GM23338 (cell line): ENCODE results near the gene CNOT1.

ENCODE experiments used
- CREB1 ChIP-seq: fragments of 250-450 bp; sonication (Bioruptor Pico); IDR thresholded peaks from 2 replicates; pipeline ENCODE4 v1.5.0; 2020; ENCODE audit warnings: low read depth, mild to moderate bottlenecking, moderate library complexity
- EZH2 ChIP-seq: fragments of 200-600 bp; sonication (generic); IDR thresholded peaks from one replicate; pipeline ENCODE4 v1.8.0; 2017; ENCODE audit warnings: antibody characterized with exemption, mild to moderate bottlenecking, low read depth; ENCODE audit not compliant: unreplicated experiment
- EZH2phosphoT487 ChIP-seq: fragments of 200-600 bp; sonication (generic); IDR thresholded peaks from one replicate; pipeline ENCODE4 v1.8.1; 2018; ENCODE audit warnings: antibody characterized with exemption; ENCODE audit not compliant: unreplicated experiment
- JUNB ChIP-seq: IDR thresholded peaks from one replicate; pipeline ENCODE4 v1.6.1; 2016; ENCODE audit warnings: antibody characterized with exemption; ENCODE audit not compliant: unreplicated experiment
- POLR2AphosphoS5 ChIP-seq: IDR thresholded peaks from 2 replicates; pipeline ENCODE4 v1.6.1; 2016; ENCODE audit warnings: antibody characterized with exemption, low read depth
- STAT1 ChIP-seq: IDR thresholded peaks from one replicate; pipeline ENCODE4 v1.6.1; 2016; ENCODE audit warnings: antibody characterized with exemption; ENCODE audit not compliant: unreplicated experiment
- TF ChIP-seq, protein P1 (sequence below), 2 experiments: fragments of 200-600 bp in 1 of 2; sonication (generic) in 1 of 2; conservative IDR thresholded peaks; 2 replicates each; pipeline versions ENCODE4 v1.5.1 to v1.6.1; 2016 to 2017; ENCODE audit warnings: antibody characterized with exemption in 2 of 2, low read depth in 2 of 2, mild to moderate bottlenecking in 2 of 2, moderate library complexity in 1 of 2
- TF ChIP-seq, protein P2 (sequence below): IDR thresholded peaks from one replicate; pipeline ENCODE4 v1.6.1; 2018; ENCODE audit warnings: antibody characterized with exemption; ENCODE audit not compliant: unreplicated experiment
- TF ChIP-seq, protein P3 (sequence below): IDR thresholded peaks from 2 replicates; pipeline ENCODE4 v1.6.1; 2016; ENCODE audit warnings: antibody characterized with exemption

DNA sequence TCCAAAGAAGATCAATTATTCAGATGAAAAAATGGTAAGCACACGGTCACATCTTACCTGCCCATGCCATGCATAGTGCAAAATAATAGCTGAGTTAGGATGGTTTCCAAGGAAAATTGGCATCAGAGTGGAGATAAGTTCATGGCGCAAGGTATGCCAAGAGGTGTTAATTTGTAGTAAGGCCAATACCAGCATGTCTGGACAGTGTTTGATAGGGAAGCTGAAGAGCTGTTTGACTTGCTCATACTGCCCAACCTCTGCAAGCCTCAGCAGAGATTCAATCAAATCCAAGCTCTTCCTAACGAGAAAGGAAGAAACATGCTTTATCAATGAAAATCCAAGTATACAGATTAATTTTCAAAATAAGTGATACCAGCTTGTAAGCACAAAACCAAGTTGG is 51.0 kb downstream of the CNOT1 start:
- no peak for TF ChIP-seq STAT1
- TF ChIP-seq, protein P1, sequence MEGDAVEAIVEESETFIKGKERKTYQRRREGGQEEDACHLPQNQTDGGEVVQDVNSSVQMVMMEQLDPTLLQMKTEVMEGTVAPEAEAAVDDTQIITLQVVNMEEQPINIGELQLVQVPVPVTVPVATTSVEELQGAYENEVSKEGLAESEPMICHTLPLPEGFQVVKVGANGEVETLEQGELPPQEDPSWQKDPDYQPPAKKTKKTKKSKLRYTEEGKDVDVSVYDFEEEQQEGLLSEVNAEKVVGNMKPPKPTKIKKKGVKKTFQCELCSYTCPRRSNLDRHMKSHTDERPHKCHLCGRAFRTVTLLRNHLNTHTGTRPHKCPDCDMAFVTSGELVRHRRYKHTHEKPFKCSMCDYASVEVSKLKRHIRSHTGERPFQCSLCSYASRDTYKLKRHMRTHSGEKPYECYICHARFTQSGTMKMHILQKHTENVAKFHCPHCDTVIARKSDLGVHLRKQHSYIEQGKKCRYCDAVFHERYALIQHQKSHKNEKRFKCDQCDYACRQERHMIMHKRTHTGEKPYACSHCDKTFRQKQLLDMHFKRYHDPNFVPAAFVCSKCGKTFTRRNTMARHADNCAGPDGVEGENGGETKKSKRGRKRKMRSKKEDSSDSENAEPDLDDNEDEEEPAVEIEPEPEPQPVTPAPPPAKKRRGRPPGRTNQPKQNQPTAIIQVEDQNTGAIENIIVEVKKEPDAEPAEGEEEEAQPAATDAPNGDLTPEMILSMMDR (conservative IDR thresholded peaks at IDR 0.05; ENCODE audit: low read depth in 2 of 2): no peak
- TF ChIP-seq EZH2: no peak
- TF ChIP-seq EZH2phosphoT487: no peak
- TF ChIP-seq POLR2AphosphoS5: no peak
- TF ChIP-seq, protein P2, sequence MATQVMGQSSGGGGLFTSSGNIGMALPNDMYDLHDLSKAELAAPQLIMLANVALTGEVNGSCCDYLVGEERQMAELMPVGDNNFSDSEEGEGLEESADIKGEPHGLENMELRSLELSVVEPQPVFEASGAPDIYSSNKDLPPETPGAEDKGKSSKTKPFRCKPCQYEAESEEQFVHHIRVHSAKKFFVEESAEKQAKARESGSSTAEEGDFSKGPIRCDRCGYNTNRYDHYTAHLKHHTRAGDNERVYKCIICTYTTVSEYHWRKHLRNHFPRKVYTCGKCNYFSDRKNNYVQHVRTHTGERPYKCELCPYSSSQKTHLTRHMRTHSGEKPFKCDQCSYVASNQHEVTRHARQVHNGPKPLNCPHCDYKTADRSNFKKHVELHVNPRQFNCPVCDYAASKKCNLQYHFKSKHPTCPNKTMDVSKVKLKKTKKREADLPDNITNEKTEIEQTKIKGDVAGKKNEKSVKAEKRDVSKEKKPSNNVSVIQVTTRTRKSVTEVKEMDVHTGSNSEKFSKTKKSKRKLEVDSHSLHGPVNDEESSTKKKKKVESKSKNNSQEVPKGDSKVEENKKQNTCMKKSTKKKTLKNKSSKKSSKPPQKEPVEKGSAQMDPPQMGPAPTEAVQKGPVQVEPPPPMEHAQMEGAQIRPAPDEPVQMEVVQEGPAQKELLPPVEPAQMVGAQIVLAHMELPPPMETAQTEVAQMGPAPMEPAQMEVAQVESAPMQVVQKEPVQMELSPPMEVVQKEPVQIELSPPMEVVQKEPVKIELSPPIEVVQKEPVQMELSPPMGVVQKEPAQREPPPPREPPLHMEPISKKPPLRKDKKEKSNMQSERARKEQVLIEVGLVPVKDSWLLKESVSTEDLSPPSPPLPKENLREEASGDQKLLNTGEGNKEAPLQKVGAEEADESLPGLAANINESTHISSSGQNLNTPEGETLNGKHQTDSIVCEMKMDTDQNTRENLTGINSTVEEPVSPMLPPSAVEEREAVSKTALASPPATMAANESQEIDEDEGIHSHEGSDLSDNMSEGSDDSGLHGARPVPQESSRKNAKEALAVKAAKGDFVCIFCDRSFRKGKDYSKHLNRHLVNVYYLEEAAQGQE: no peak
- no peak for TF ChIP-seq CREB1
- TF ChIP-seq, protein P3, sequence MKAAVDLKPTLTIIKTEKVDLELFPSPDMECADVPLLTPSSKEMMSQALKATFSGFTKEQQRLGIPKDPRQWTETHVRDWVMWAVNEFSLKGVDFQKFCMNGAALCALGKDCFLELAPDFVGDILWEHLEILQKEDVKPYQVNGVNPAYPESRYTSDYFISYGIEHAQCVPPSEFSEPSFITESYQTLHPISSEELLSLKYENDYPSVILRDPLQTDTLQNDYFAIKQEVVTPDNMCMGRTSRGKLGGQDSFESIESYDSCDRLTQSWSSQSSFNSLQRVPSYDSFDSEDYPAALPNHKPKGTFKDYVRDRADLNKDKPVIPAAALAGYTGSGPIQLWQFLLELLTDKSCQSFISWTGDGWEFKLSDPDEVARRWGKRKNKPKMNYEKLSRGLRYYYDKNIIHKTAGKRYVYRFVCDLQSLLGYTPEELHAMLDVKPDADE: no peak
- no peak for TF ChIP-seq JUNB
